Measurements from ENCODE around the gene LYRM4.

The LYRM4 gene

GRCh38 chr6:5271926-5272325 is 11.2 kb upstream of the LYRM4 start:
- Histone ChIP-seq H3K27me3 (ENCODE audit: low read depth, low read length) (no peaks in the 10 kb centered on the region), H3K4me1 (ENCODE audit: low read length) (peaks cover 15% of the 10 kb centered on the region), H3K9ac (ENCODE audit: low read length) (no peak overlapping the region), H4K20me1 (ENCODE audit: insufficient read depth, low read length) (no peaks in the 10 kb centered on the region), H3K9me3 (ENCODE audit: insufficient read depth, low read length) (no peaks in the 10 kb centered on the region), H3K36me3 (replicated peaks; ENCODE audit: low read depth, low read length) (no peaks in the 10 kb centered on the region), H2AFZ (ENCODE audit: low read depth, low read length) (no peak overlapping the region), H3K4me3 (ENCODE audit: low read length) (no peak overlapping the region), H3K79me2 (ENCODE audit: low read length) (peaks cover 31% of the 10 kb centered on the region), H3K27ac (ENCODE audit: low read length) (no peak overlapping the region), H3K4me2 (ENCODE audit: low read length) (no peak overlapping the region)
- no peak for TF ChIP-seq CTCF (IDR thresholded peaks at IDR 0.05; ENCODE audit: low read depth, low read length)

- Histone ChIP-seq H4K20me1 (ENCODE audit: insufficient read depth, low read length) (no peaks in the 10 kb centered on the region), H3K27ac (ENCODE audit: low read length) (no peak overlapping the region), H3K9me3 (ENCODE audit: insufficient read depth, low read length) (no peaks in the 10 kb centered on the region), H2AFZ (ENCODE audit: low read depth, low read length) (no peak overlapping the region), H3K4me2 (ENCODE audit: low read length) (no peak overlapping the region), H3K36me3 (replicated peaks; ENCODE audit: low read depth, low read length) (no peaks in the 10 kb centered on the region), H3K4me1 (ENCODE audit: low read length) (no peaks in the 10 kb centered on the region), H3K27me3 (ENCODE audit: low read depth, low read length) (no peaks in the 10 kb centered on the region), H3K79me2 (ENCODE audit: low read length) (peaks cover 39% of the 10 kb centered on the region), H3K9ac (ENCODE audit: low read length) (no peak overlapping the region), H3K4me3 (ENCODE audit: low read length) (no peak overlapping the region)
- TF ChIP-seq EZH2phosphoT487 (IDR thresholded peaks at IDR 0.05; ENCODE audit: low read depth), result no peak
- no peak for TF ChIP-seq CTCF (IDR thresholded peaks at IDR 0.05; ENCODE audit: low read depth, low read length)
Measured at GRCh38 chr6:5270093-5270680, 9.4 kb upstream of the LYRM4 start.

- no peak overlapping the region for H3K4me2 ChIP-seq (ENCODE audit: low read length)
- no peak overlapping the region for H3K27ac ChIP-seq (ENCODE audit: low read length)
- no peaks in the 10 kb centered on the region for H3K9me3 ChIP-seq (ENCODE audit: insufficient read depth, low read length)
- TF ChIP-seq CTCF (IDR thresholded peaks at IDR 0.05; ENCODE audit: low read depth, low read length) (no peak), EZH2phosphoT487 (IDR thresholded peaks at IDR 0.05; ENCODE audit: low read depth) (no peak)
- no peaks in the 10 kb centered on the region for H3K27me3 ChIP-seq (ENCODE audit: low read depth, low read length)
- H3K4me1 ChIP-seq (ENCODE audit: low read length), result peaks cover 6% of the 10 kb centered on the region
- H3K36me3 ChIP-seq (replicated peaks; ENCODE audit: low read depth, low read length), result no peaks in the 10 kb centered on the region
- no peak overlapping the region for H2AFZ ChIP-seq (ENCODE audit: low read depth, low read length)
- H3K9ac ChIP-seq (ENCODE audit: low read length), result no peak overlapping the region
- no peak overlapping the region for H3K4me3 ChIP-seq (ENCODE audit: low read length)
- peaks cover 64% of the 10 kb centered on the region for H3K79me2 ChIP-seq (ENCODE audit: low read length)
- no peaks in the 10 kb centered on the region for H4K20me1 ChIP-seq (ENCODE audit: insufficient read depth, low read length)
Measured at GRCh38 chr6:5266423-5266822, 5.7 kb upstream of the LYRM4 start.

GRCh38 chr6:5261545-5262109 is 877 bp upstream of the LYRM4 start:
- Histone ChIP-seq H3K36me3 (replicated peaks; ENCODE audit: low read depth, low read length) (no peaks in the 10 kb centered on the region), H3K27ac (ENCODE audit: low read length) (peak overlapping the region; percentile 83), H4K20me1 (ENCODE audit: insufficient read depth, low read length) (no peaks in the 10 kb centered on the region), H3K4me3 (ENCODE audit: low read length) (peak overlapping the region; percentile 95), H2AFZ (ENCODE audit: low read depth, low read length) (peak overlapping the region; percentile 36; the same call in 1 of the 2 replicates), H3K79me2 (ENCODE audit: low read length) (peaks cover 85% of the 10 kb centered on the region), H3K9ac (ENCODE audit: low read length) (peak overlapping the region; percentile 85), H3K4me1 (ENCODE audit: low read length) (peaks cover 16% of the 10 kb centered on the region), H3K9me3 (ENCODE audit: insufficient read depth, low read length) (no peaks in the 10 kb centered on the region), H3K4me2 (ENCODE audit: low read length) (peak overlapping the region; percentile 80), H3K27me3 (ENCODE audit: low read depth, low read length) (no peaks in the 10 kb centered on the region)
- TF ChIP-seq EZH2phosphoT487 (IDR thresholded peaks at IDR 0.05; ENCODE audit: low read depth), result no peak
- TF ChIP-seq CTCF (IDR thresholded peaks at IDR 0.05; ENCODE audit: low read depth, low read length), result no peak
